Activated T-cell treated with anti-CD3 and anti-CD28 coated beads for 48 hours (primary cell): ENCODE data around the gene SCTR.
A peak's percentile ranks its signal among the peaks of the same experiment; 100 is the strongest.

ENCODE experiments used
- DNase-seq: peaks from one replicate; pipeline ENCODE4 v3.0.0-alpha.2; 2020; ENCODE audit warnings: low read depth

Gene SCTR

GRCh38 chr2:119523383-119523951 is 816 bp downstream of the SCTR start:
- no peak for DNase-seq

- no peak for DNase-seq
Observed at GRCh38 chr2:119522671-119523070, 1.6 kb downstream of the SCTR start.

GRCh38 chr2:119521433-119522050 is 2.7 kb downstream of the SCTR start:
- no peak for DNase-seq

- no peak for DNase-seq
Observed at GRCh38 chr2:119520696-119521432, 3.4 kb downstream of the SCTR start.

- DNase-seq = no peak
Observed at GRCh38 chr2:119519057-119519408, 5.2 kb downstream of the SCTR start.

GRCh38 chr2:119518401-119519056 is 5.8 kb downstream of the SCTR start:
- no peak for DNase-seq

- peak; percentile 29 for DNase-seq
Observed at GRCh38 chr2:119517433-119517832, 6.8 kb downstream of the SCTR start.

- DNase-seq = no peak
Observed at GRCh38 chr2:119516121-119516520, 8.2 kb downstream of the SCTR start.

- no peak for DNase-seq
Observed at GRCh38 chr2:119513832-119514231, 10.5 kb downstream of the SCTR start.

GRCh38 chr2:119512946-119513345 is 11.3 kb downstream of the SCTR start:
- no peak for DNase-seq

- no peak for DNase-seq
Observed at GRCh38 chr2:119511989-119512388, 12.3 kb downstream of the SCTR start.

GRCh38 chr2:119508756-119509155 is 15.5 kb downstream of the SCTR start:
- no peak for DNase-seq

- DNase-seq = no peak
Observed at GRCh38 chr2:119496682-119497081, 27.6 kb downstream of the SCTR start.

GRCh38 chr2:119495948-119496347 is 28.3 kb downstream of the SCTR start:
- no peak for DNase-seq

- no peak for DNase-seq
Observed at GRCh38 chr2:119494163-119494790, 30.0 kb downstream of the SCTR start.

GRCh38 chr2:119491776-119492525 is 32.3 kb downstream of the SCTR start:
- no peak for DNase-seq

- no peak for DNase-seq
Observed at GRCh38 chr2:119490653-119491195, 33.6 kb downstream of the SCTR start.

- DNase-seq = no peak
Observed at GRCh38 chr2:119490106-119490505, 34.2 kb downstream of the SCTR start.

- no peak for DNase-seq
Observed at GRCh38 chr2:119489232-119489952, 34.9 kb downstream of the SCTR start.

- DNase-seq = no peak
Observed at GRCh38 chr2:119488245-119489214, 35.8 kb downstream of the SCTR start.
